Amniotic stem cell (primary cell): Measurements from ENCODE around the gene AOPEP.

Experiments used
- DNase-seq: peaks from one replicate; lab custom pipeline; 2025; lab: John Stamatoyannopoulos, UW

AOPEP gene

DNA sequence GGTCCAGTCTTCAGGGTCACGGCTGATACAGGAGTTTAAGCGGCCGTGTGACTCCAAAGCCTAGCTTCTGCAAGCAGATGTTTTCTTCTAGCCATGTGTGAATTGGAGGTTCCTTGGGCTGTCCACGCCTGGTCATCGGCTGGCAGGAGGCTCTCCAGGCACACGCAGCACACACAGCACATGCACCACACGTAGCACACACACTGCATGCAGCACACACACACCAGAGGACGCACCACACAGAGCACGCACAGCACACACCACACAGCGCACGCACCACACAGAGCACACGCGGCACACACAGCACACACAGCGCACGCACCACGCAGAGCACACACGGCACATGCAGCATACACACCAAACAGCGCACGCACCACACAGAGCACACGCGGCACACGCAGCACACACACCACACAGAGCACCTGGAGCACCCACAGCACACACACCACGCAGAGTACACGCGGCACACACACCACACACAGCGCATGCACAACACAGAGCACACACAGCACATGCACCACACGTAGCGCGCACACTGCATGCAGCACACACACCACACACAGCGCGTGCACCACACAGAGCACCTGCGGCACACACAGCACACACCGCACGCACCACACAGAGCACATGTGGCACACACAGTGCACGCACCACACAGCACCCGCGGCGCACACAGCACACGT is 356.7 kb downstream of the AOPEP start:
- no peak for DNase-seq

GRCh38 chr9:95084254-95084934 is 357.9 kb downstream of the AOPEP start:
- no peak for DNase-seq

DNA sequence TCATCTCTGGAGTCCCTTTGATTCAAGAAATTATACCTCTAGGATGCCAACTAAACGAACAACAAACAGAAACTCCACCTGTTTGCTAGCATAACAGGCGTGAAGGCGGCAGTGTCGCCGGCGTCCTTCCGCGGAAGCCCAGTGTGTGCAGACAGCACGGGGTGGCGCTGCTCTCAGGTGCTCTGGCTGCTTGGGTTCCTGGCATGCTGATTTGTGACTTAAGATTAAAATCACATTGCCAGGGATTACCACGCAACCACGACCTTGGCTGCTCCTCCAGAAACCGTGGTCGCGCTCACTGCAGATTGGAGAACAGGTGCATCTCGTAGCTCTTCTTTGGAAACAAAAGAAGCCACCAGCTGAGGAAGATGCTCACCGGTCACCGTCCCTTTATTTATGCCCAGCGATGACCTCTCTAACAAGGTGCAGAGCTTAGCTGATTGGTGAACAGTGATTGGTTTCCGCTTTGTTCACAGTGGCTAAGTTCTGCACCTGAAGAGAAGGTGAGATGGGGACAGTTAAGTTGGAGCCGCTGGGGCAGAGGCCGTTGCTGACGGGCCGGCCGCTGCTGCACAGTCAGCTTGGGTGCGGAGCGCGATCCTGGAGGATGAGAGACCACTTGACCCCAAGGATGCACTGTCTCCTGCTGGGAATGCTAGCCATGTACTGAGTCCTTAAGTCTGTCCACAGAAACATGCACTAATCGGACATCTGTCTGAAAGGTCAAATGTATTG is 358.7 kb downstream of the AOPEP start:
- DNase-seq: no peak

DNA sequence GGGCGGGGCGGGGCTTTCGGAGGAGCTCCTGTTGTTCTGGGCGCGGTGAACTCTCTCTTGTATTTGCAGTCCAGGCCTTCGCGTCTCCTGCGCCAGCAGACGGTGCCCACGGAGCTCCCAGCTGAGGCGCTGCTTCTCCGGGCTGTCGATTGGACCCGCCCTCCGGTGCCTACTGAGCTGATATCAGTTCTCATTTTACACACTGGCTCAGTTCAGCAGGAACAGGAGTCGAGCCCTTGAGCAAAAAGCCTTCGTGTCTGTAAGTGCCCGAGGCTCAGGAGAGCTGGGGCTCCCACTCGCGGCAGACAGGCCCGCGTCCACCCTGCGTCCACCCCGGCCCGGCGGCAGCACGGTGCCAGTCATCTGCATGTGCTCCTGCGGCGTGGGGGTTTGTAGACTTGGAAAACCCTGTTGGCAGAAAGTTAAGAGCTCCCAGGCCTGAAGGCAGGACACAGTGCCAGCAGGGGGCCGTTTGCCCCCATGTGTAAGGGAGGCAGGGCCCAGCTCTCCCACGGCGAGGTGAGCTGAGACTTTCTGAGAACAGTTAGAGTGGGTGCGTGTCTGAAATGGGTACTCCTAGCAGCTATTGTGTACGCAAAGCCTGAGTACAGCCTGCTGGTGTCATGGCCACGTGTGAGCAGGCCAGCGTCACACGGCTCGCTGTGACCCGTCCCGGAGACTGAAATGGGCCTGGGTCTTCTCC is 359.5 kb downstream of the AOPEP start:
- no peak for DNase-seq

GRCh38 chr9:95086564-95086955 is 360.1 kb downstream of the AOPEP start:
- no peak for DNase-seq

- no peak for DNase-seq
Observed at GRCh38 chr9:95087659-95088242, 361.3 kb downstream of the AOPEP start.

GRCh38 chr9:95088421-95089161 is 362.1 kb downstream of the AOPEP start:
- no peak for DNase-seq

DNA sequence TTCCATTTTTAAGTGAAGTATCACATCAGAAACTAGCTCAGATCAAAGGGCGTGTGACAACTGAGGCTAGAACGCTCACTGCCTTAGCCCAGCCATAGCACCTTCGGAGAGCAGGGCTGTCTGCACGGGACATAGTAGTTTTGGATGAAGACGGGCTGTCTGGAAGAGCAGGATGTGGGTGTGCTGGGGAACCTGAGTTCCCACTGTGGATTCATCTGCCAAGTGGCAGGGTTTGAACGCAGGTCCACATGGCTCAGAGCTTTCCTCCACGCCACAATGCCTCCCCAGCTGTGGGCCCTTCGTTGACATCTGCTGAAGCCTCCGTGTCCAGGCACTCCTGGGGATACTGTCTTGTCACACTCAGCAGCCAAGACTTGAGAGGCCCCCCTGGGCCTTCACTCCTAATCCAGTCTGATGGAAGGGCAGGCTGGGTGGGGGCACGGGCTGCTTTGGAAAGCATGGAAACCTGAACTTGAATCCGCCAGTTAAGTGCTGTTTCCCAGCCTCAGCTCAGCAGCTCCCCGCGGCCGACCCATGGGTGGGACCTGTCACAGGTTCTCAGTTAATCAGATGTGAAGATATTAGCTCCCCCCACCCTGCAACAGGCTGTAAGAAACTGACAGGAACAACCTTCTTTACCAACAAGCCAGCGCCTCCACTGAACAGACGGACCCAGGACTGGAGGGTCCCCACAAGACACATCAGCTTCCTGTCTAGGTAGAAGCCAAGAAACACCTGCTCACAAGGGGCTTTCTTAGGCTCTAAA is 362.9 kb downstream of the AOPEP start:
- no peak for DNase-seq

DNA sequence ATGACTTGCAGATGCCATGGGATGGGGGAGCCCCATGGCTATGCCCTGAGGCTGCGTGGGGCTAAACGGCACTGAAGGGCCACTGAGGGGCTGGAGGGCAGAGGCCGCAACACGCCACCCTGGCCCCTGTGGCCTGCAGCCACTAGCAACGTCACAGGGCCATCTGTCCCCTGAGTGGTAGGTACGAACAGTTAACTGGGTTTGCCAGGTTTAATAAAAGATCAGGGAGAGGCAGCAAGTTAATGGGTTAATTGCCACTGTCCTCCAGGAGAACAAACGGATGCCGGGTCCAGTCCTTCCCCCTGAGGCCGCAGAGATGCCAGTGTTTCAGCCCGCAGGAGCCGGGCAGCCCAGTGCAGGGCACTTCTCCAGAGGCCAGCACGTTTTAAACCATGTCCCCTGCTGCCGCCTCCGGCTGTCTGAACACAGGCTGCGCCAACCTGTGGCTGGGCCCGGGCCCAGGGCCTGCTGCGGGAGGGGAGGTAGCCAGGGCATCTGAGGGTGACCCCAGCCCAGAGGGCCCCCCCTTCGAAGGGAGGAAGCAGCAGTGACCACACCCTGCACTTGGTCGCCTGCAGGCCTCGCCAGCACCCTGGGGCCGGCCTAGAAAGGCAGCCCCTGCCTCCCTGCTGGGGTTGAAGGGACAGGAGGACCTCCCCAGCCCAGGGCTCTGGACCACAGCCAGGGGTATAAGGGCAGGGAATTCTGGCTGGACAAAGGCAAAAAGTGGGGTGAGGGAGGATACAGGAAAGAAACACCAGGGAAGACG is 363.7 kb downstream of the AOPEP start:
- no peak for DNase-seq

DNA sequence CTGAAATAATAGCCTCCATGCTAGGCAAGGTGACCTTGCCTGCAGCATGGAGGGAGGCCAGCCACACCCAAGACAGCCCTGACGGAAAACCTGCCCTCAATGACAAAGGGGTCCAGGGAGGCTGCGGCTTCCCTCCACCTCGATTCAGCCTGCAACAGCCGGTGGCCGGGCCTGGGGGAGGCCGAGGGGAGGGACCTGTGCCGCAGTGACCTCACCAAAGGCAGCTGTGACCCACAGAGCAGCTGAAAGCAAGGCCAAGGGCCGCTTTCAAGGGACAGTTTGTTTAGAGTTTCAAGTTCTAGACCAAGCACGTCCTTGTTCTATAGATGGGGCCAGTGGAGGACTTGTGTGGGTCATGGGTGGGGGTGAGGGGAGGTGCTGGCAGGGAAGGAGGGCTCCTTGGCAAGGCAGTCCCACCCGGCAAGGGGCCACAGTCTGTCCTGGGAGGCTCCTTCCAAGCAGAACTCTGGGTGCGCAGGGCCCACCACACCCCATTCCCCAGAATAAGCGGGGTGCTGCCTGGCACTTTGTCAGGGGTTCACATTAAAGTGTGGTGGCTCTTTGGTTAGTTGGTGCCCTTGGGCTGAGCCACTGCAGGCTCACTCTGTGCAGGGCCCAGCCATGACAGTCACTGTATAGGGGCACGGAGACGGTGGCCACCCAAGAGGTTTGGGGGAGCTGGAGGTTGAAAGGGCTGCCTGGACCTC is 364.5 kb downstream of the AOPEP start:
- DNase-seq: no peak

DNA sequence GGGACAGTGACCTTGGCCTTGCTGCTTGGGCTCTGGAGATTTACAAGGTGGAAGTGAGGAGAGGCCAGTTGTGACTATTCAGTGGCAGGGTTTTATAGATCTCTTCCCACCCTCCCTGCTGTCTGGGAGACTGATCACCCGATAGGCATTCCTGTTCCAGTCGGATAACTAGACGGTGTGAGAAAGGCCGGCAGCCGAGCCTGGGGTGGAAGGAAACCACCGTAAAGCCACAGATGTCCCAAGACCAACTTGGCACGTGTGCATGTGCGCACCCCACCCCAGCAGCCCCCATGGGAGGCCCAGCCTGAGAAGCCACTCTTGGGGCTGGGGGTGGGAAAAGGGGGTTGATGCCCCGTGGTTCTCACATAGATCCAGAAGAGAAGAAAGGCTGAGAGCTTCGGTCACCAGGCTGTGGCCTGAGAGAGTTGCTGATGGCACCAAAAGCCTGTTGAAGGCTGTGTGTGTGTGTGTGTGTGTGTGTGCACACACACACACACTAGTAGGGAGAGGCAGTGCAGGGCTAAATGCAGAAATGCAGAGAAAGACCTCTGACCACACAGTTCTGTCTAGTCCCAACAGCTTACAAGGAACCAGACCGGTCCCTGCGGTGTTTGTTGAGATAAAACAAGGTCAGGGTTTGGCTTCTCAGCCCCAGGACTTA is 365.2 kb downstream of the AOPEP start:
- peak; percentile 38 for DNase-seq

DNA sequence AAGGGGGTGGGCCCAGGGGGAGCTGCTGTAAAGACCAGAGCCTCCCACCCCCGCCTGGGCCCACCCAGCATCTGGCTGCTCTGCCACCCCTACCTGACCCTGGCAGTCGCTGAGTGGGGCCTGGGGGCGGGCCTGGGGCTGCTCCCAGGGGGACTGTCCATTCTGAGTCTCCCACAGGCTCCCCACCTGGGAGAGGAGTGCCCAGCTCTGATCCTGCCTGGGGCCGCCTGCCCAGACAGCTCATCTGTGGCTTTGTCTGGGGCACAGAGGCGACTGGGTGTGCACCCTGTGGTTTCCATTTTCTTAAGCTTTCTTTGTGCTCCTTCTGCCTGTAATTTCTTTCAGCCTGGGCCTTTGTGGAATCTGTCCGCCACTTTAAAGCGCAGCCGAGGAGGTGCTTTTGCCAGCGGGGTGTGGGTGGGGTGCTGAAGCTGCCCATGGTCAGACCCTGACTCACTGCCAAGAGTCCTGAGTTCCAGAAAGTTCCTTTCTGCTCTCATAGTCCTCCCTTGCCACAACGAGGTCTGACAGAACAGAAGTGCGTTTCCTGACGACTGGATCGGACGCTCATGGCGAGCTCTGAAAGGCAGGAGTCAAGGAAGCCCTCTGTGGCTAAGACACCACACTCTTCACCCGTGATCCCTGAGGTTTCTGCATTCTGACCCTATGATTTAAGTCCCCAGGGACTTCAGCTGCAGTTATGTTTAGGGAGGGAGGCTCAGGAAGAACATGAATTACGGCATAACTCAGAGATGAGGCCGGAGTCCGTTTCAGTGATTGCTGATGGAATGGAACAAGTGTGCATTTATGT is 366.0 kb downstream of the AOPEP start:
- DNase-seq: peak; percentile 64

DNA sequence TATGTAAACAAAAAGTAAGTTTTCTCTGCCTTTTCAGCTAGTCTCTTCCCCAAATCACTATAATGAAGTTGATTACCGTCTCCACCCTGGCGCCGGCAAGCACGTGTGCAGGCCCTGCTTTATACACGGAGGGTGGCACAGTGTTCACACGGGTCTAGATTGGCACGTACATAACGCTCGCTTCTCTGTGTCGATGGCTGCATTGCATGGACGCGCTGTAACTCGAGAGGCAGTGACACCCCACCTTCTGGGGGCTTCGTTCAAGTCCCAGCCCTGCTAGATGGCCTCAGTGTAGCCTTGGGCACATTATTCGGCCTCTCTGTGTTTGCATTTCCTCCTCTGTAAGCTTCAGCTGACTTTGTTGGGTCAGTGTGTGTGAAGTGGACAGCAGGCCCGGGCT is 367.1 kb downstream of the AOPEP start:
- DNase-seq: no peak

DNA sequence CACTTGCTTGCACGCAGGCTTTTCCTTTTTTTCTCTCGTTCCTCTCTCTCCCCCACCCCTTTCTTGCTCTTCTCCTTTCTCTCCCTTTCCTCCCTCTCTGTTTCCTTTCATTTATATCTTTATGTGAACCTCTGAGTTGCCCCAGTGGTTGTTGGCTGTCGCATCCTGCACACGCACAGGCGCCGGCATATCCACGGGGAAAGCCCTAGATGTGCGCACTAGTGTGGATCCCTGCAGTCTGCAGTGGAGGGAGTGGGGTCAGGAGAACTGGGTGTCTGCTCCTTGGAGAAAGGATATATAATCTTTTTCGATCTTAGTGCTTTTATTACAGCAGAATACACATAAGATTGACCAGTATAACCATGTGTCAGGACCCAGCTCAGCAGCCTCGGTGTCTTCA is 367.5 kb downstream of the AOPEP start:
- DNase-seq: no peak

DNA sequence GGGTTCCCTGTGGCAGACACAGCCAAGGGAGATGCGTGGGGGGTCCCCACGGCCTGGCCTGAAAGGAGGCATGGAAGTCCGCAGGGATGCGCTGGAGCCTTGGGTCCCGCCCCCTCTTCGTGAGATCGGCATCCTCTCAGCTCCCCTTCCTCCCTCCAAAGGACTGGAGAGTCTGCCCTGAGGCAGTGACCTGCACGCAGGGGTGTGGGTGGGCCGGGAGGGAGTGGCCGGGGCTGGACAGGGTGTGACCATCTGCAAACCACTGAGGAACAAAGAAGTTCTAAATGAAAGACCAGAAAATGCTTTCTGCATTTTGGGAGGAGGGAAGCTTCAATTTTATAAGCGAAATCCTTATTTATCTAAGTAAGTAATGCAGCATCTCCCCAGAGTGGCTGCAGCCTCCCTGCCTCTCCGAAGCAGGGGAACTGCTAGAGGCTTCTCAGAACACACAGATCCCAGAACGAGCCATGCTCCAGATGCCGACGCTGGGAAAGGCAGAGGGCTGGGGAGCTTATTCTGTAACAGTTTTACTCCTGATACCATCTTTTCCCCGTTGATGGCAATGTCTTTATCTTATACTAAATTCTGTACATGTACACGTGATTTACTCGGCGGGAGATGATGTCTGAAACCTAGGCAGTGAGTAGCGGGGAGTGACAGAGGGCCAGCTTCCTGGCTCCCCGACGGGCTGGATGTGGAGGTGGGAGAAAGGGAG is 369.3 kb downstream of the AOPEP start:
- no peak for DNase-seq

GRCh38 chr9:95096381-95096780 is 369.9 kb downstream of the AOPEP start:
- no peak for DNase-seq

- no peak for DNase-seq
Observed at GRCh38 chr9:95096807-95097206, 370.3 kb downstream of the AOPEP start.
